Measurements from ENCODE around the gene ZNF714.
"Not testable (repeated sequence)": the region's sequence is repeated elsewhere in the genome, so short reads cannot be mapped to it uniquely, and the experiment has no call there.

Gene ZNF714

DNA sequence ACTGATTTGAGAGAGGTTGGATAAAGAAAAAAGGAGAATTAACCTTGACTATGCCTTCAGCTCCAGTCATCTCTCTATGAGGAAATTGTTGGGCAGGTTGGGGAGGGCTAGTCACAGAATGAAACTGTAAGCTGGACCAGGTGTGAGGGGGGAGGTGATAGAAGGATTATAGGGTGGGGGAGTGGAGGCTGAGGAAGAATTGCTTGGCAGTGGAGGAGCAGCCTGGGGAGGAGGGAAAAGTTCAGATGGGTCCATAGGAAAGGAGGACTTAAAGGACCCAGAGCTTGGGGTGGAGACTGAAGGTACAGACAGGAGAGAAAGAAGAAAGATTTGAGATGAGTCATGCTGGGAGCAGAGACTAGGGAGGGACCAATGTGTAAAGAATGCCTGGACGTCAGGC lies 51.6 kb downstream of the ZNF714 start:
- no peak for DNase-seq

DNA sequence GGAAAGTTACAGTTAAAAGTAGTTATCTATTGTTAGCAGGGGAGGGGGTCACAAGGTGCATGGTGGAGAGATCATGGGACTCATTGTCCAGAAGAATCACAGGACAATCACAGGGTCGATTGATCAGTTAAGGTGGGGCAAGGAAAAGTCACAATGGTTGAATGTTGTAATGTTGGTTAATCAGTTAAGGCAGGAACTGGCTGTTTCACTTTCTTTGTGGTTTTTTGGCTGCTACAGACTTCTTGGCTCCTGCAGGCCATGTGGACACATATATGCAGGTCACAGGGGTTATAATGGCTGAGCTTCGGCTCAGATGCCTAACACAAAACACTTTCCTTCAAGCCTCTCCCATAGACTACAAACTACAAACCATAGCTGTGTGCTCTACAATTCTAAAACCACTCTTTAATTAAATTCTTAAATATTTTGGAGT lies 52.9 kb downstream of the ZNF714 start:
- no peak for DNase-seq

DNA sequence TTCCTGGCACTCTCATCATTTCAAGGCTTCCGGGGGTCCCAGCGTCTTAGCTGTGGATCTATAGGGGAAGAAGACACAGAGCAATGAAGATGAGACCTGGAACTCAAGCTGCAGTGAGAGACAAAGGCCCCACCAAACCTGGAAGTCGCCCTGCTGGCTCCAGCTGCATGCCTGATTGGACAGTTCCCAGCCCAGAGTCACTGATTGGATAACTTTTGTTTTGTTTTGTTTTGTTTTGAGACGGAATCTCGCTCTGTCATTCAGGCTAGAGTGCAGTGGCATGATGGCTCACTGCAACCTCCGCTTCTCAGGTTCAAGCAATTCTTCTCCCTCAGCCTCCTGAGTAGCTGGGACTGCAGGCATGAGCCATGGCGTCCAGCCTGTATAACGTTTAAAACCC lies 53.4 kb downstream of the ZNF714 start:
- no peak for DNase-seq

DNA sequence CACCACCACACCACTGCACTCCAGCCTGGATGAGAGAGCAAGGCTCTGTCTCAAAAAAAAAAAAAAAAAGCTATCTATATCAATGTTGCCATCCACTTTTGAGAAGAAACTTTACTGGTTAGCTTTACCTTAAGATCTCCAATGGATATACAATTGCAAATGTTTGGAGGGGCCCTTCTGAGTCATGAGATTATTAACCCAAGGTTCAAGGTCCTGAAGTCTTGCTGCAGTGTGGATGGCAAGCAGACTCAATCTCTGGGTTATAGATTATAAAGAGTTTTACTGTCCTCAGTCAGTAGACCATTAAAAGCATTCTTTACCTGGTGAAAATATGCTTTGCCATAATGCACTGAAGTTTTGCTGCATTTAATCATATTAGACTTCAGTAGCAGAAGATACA lies 56.1 kb downstream of the ZNF714 start:
- DNase-seq = no peak

DNA sequence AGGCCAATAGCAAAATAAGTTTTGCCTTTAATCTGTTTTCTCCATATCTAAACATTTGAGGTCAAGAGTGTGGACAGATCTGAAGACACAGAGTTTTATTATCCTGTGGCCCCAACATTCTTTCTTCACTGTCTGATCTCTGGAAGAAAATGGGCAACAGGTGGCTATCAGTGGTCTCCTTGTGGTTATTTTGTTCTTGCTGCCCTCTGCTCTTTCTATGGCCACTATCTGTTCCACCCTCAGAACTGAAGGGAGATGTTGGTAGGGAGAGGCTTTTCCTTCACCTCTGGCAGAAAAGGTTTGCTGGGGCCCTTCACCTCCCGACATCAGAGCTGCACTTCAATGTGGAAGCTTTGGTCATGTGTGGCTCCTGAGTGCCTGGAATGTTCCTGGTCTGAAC lies 59.0 kb downstream of the ZNF714 start:
- DNase-seq = not testable (repeated sequence)

DNA sequence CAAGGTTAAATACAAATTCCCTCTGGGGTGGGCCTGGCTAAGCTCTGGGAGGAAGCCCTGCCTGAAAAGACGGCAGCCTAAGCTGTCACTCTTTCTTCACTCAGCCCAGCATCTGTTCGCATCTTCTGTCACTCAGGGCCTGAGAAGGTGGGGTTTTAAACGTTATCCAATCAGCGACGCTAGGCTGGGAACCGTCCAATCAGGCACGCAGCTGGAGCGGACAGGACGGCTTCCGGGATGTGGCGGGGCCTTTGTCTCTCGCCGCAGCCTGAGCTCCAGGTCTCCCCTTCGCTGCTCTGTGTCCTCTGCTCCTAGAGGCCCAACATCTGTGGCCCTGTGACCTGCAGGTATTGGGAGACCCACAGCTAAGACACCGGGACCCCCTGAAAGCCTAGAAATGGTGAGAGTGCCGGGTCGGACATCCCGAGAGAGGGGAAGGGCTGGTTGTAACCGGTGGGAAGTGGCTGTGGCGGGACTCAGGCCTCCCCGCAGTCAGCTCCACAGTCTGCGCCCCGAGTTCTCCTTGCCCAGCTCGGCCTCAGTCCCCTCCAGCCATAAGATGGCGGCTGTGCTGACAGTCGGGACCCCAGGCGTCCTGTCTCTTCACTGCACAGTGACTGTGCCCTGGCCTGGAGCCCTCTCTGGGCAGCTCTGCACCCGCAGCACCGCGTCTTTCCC lies 59.9 kb downstream of the ZNF714 start, which contains the start of gene ZNF431:
ZNF431 (plus strand) TSS at position 254 of the 678 bp plus-strand sequence; CDS start at position 398, 144 bp downstream.
- peak; percentile 93 for DNase-seq

DNA sequence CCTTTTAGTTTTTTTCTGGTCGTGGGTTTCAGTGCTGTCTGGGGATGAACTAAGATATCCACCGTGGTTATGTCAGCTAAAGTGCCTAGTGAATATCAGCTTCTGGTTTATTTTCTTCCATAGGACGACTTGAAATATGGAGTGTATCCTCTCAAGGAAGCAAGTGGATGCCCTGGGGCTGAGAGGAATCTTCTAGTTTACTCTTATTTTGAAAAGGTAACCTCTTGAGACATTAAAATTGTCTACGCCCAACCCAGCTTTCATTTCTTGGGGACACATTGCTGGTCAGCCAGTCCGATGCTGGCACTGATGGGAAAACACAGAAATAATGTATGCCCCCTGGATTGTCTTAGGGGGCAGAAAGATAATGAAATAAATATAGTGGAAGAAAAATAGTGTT lies 61.4 kb downstream of the ZNF714 start:
- no peak for DNase-seq

DNA sequence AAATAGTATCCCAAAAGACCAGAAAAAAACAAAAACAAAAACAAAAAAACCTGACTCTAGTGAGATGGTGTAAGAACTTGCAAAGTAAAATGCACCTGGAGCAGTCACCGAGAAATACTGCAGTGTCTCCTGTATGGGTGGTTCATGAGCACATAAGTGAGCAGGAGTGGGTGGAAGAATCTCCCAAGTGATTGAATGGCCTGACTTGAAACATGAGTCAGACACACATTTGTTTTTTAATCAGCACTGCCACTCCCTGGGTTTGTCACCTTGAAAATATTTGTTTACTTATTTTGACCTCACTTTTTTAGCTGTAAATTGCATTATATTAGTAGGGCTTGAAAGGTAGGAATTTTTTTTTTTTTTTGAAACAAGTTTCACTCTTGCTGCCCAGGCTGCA lies 61.9 kb downstream of the ZNF714 start:
- no peak for DNase-seq

DNA sequence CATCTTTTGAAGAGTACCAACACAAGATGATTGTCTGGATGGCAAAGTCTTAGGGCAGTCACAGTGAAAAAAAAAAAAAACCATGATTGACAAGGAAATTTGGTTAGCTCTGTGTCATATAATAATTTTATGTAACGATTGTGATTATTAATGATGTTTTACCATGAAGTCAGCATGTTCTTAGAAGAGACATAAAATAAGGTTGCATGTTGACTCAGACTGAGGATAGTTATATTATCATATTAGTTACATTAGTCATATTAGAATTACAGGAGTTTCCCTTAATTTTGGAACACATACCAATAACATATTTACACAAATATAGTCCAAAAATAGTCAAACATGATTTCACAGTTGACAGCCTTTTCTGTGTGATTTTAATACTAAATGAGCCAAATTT lies 65.5 kb downstream of the ZNF714 start:
- DNase-seq = no peak

DNA sequence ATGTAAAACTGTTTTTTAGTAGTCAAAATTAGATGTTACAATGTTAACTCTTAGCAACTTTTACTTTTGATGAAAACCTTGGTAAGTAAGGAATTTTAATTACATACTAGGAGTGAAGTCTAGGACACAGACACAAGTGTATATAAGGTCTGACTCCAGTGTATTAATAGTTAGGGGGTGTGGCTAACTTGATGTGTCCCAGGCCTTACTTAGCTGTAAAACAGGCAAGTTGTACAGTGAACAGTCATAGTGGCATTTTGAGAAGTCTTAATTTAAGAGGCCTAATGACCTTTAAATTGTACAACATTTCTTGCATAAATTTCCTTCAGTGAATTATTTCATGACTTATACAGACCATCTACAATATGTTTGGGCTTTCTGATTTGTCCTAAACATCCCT lies 66.7 kb downstream of the ZNF714 start:
- no peak for DNase-seq

DNA sequence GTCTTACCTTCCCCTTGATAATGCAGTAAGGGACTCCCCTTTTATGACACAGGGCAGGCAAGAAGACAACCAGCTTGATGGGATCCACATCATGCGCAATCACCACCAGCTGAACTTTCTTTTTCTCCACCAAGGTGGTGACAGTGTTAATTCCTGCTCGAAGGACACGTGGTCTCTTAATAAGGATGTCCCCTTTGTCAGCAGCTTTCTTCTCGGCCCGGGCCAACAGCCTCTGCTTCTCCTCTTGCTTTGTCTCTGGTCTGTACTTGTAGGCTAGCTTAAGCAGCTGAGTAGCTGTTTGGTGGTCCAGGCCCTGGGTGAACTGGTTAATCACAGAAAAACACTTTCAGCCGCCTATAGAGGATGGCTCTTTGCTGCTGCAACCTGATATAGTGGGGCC lies 67.9 kb downstream of the ZNF714 start:
- no peak for DNase-seq

DNA sequence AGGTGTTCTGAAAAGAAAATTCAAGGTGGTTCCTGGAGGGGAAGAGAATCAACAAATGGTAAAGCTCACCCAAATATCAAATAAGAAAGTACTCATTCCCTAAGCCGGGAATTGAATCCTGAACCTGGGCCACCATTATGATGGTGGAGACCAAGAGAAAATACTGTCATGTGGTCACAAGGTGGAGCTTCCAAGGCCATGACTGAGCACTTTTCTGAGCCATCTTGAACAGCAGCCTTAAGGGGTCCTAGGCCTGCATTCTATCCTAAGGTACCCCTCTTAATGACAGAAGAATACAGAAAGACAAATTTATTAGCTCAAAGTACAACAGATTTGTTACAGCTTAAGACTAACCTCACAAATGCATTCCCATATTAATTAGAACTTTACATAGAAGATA lies 69.5 kb downstream of the ZNF714 start:
- DNase-seq = no peak

DNA sequence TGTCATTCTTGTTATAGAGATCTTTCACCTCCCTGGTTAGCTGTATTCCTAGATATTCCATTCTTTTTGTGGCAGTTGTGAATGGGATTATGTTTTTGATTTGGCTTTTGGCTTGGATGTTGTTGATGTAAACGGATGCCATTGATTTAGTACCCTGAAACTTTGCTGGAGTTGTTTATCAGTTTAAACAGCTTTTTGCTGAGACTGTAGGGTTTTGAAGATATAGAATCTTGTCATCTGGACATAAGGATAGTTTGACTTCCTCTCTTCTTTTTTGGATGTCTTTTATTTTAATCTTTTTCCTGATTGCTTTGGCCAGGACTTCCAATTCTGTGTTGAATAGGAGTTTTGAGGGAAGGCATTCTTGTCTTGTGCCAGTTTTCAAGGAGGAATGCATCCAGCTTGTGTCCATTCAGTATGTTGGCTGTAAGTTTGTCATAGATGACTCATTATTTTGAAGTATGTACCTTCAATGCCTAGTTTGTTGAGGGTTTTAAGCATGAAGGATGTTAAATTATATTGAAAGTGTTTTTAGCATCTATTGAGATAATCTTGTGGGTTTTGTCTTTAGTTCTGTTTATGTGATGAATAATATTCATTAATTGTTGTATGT lies 76.6 kb downstream of the ZNF714 start:
- no peak for DNase-seq

DNA sequence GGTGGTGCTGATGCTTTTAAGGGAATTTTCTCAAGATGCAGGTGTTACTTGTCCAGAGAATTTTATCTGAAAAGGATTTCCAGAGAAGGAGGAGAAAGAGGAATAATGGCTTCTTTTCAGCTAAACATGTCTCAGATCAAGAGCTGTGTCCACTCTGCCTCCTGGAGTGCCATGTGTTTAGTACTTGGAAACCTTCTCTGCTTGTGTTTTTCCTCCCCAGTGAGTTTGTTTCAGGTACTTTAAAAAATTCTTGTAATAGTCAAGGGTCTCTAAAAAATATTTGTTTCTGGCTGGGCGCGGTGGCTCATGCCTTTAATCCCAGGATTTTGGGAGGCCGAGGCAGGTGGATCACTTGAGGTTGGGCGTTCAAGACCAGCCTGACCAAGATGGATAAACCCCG lies 82.5 kb downstream of the ZNF714 start:
- no peak for DNase-seq

DNA sequence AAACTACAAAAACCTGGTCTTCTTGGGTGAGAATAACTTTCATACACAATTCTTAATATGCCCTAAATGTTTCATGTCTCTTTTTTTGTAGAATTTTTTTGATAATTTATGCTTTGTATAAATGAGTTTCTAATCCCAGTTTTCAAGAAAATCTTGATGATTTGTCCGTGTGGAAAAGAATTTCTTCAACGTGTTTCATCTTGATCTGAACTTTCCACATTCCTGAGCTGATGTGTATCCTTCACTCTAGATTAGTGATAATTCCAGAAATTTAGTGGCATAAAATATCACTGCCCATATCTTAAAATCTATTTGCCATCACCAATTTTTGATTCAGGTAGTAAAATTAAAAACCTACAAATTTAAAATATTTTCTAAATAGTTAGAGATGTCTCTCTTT lies 84.4 kb downstream of the ZNF714 start:
- no peak for DNase-seq

All from amniotic stem cell (primary cell).